ENCODE data around the gene ATP6V1B1.
"Not testable (repeated sequence)": the region's sequence is repeated elsewhere in the genome, so short reads cannot be mapped to it uniquely, and the experiment has no call there.

Gene ATP6V1B1

DNA sequence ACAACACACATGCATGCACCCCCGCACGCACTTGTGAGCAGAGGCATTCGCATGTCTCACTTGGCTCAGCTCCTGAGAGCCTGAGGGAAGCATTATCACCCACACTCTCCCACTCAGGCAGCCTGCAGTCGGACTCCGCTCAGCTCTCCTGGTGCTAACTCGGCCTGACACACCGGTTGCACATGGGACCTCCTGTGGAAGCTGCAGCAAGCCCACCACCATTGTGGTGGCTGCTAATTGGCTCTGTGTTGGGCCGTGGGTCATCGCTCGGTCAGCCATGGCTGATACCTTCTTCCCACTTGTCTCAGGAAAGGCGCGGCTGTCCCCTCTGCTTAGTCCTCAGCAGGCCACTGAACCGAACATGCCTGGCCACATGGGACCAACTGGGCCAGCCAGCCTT lies 72.6 kb downstream of the ATP6V1B1 start:
- DNase-seq (ENCODE audit: low spot score) = no peak

DNA sequence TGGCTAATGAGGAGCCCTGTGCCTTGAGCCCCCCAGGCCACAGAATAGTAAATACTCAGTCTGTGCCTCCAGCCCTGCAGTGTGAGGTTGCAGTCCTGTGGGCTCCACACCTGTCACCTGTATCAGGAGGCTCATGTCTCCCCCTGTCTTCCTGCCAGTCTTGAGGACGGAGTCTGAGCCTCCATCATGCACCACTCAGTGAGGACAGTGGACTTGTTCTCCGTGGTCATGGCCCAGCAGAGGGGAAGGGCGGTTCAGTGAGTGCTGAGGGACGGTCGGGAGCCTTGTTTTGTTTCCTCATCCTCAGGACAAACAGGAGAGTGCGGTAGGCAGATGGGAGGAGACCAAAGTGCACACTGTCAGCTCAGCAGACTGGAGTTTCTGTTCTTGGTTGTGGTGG lies 76.1 kb downstream of the ATP6V1B1 start:
- DNase-seq (ENCODE audit: low spot score) = not testable (repeated sequence)
